ENCODE data around the gene CLEC11A.
A peak's percentile ranks its signal among the peaks of the same experiment; 100 is the strongest.

CLEC11A gene, protein sequence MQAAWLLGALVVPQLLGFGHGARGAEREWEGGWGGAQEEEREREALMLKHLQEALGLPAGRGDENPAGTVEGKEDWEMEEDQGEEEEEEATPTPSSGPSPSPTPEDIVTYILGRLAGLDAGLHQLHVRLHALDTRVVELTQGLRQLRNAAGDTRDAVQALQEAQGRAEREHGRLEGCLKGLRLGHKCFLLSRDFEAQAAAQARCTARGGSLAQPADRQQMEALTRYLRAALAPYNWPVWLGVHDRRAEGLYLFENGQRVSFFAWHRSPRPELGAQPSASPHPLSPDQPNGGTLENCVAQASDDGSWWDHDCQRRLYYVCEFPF

DNA sequence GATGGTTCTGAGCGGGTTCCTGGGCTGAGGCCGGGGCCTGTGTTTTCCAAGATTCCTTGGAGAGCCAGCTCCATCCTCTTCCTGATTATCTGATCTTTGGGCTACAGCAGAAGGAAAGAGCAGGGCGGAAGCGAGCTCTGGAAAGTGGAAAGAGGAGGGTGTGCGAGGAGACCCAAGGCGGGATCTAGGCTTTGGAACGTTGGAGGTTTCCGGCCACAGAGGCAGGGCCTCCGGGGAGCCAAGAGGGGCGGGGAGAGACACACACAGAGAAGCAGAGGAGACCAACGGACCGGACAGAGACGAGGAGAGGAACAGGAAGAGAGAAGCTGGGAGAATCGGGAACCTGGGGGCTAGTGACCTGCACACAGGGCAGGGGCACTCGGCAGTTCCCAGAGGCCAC is at the start of gene CLEC11A:
CLEC11A (plus strand) TSS at position 296 of the 400 bp plus-strand sequence. CDS start 162 bp downstream, outside the sequence.
- peak; percentile 64 for DNase-seq (ENCODE audit: low read depth)

DNA sequence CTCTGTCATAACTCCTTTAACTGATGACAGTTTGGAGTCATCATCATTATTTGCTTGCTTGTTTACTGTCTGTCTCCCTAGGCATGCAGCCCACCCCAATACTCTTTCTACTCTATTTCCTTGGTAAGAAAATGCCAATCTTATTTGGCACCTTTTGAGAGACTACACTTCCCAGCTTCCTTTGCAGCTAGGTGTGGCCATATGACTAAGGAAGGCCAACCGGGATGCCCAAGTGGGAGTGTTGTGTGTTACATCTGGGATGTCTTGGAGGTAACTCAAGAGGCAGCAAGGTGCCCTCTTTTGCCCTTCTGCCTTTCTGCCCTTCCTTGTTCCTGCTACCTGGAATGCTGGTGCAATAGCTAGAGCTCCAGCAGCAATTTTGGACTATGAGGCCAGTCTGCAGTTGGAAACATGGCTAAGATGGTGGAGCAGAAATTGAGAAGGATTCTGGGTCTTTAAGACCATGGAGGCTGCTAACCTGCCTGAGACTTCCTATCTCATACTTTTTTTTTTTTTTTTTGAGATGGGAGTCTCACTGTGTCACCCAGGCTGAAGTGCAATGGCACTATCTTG is 46.5 kb upstream of the CLEC11A start:
- no peak for DNase-seq (ENCODE audit: low read depth)

DNA sequence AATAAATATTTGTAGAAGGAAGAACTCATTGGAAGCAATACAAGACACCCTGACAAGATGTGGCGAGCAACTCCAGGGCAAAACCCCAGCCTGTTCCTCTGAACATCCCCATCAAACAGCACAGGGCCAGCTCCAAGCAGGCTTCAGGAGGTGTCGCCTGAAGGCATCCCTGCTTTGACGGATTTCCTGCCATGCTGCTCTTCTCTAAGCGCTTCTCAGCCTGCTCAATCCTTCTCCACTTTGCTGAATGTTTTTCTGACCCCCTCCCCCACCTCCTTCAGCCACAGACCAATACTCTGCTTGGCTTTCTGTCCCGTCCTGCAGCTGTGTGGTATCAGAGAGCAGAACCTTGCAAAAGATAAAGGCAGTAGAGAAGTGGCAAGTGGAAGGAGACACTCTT is 45.5 kb upstream of the CLEC11A start:
- DNase-seq (ENCODE audit: low read depth), result no peak

DNA sequence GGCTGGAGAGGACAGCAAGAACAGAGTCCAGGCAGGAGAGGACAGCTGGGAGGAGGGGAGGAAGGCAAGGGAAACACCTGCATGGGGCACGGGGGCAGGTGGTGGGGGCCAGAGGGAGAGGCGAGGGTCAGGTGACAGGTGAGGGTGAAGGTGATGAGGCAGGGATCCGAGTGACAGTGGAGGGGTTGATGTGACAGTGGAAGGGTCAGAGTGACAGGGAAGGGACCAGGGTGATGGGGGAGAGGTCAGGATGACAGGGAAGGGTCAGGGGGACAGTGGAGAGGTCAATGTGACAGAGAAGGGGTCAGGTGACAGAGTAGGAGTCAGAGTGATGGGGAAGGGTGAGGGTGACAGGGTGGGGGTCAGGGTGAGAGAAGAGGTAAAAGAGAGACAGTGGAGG is 44.8 kb upstream of the CLEC11A start:
- DNase-seq (ENCODE audit: low read depth), result no peak

DNA sequence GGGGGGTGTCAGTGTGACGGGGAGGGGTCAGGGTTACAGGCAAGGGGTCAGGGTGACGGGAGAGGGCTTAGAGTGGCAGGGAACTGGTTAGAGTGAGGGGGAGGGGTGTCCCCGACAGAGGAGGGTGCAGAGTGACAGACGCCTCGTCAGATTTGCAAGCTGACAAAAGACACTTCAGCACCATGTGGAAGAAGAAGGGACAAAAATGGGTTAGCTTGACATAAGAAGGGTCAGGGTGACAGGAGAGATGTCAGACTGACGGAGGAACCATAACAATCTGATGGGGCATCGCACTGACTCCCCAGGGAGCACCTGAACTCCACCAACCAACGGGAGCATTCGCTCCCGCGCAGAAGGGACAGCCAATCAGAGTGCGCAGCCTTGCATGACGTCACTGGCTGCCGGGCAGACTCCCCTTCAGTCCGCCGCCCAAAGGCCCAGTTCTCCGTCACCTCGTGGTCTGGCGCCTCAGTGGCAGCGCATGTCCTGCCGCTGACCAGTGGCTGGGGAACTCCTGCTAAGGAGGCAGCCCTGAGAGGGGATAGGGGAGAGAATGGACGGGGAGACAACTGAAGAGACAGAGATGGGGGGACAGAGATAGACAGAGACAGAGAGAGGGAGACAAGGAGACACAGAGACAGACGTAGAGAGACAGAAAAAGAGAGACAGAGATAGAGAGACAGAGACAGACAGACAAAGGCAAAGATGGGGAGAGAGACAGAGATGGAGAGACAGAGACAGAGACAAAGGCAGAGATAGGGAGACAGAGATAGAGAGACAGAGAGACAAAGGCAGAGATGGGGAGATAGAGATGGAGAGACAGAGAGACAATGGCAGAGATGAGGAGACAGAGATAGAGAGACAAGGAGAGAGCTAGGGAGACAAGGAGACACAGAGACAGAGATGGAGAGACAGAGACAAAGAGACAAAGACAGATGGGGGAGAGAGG is 43.7 kb upstream of the CLEC11A start:
- DNase-seq (ENCODE audit: low read depth), result peak; percentile 58

DNA sequence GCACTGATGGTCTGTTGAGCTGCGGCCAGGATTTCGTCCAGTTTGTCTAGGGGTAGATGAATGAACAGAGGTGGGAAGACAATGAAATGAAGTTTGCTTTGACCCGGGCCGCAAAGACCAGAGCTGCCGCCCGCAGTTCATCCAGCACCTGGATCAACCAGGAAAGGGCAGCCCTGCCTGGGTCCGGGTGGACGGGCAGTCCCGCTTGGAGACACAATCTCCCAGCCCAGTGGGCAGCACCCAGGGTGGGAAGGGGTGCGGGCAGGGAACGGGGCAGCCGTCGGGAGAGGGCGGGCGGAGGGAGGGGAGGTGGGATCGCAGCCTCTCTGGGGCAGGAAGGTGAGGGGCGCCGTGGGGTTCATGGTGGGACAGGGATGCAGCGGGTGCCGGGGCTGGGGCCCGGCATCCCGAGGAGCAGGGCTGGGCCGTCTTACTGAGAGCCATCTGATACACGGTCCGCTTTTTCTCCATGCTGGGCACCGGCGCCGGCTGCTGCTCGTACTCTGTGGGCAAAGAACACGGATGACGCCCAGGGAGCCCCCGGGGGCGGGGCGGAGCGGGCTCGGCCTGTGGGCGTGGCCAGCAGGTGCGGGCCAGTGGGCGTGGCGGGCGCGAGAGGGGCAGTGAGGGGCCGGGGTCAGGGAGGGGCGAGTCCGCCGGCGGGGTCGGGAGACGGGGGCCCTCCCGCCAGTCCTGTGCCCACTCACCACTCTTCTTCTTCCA is 36.7 kb upstream of the CLEC11A start:
- no peak for DNase-seq (ENCODE audit: low read depth)

DNA sequence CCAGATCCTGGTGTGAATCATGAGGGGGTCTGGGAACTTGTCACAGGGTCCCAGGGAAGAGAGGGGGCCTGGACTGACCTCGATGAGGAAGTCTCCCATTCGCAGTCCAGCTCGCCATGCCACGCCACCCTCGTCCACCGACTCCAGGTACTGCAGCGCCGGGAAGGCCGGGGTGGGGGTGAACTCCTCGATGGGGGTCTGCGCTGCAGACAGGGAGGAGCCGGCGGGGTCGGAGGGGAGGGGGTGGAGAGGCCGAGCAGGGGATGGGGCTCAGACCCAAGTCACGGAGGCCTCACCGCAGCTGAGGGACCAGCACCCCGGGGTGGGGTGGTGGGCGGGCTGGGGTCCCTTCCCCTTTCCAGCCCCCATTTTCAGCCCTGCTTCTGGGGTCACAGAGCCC is 34.4 kb upstream of the CLEC11A start:
- no peak for DNase-seq (ENCODE audit: low read depth)

DNA sequence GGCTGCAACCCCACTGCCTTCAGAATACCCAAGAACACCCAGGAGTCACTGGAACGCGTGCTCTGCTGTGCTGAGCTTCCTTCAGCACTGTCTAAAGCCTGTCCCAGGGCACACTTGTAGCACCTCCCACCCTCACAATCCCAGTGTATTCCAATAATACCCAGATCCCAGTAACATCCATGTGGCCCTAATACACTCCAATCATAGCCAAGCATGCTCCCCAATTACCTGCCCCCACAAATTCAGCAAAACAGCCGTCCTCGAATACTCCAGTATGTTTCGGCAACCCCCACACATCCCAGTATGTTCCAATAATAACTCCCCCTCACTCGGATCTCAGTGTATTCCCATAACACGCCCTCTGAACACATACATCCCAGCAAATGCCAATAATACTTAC is 32.7 kb upstream of the CLEC11A start:
- DNase-seq (ENCODE audit: low read depth), result no peak

DNA sequence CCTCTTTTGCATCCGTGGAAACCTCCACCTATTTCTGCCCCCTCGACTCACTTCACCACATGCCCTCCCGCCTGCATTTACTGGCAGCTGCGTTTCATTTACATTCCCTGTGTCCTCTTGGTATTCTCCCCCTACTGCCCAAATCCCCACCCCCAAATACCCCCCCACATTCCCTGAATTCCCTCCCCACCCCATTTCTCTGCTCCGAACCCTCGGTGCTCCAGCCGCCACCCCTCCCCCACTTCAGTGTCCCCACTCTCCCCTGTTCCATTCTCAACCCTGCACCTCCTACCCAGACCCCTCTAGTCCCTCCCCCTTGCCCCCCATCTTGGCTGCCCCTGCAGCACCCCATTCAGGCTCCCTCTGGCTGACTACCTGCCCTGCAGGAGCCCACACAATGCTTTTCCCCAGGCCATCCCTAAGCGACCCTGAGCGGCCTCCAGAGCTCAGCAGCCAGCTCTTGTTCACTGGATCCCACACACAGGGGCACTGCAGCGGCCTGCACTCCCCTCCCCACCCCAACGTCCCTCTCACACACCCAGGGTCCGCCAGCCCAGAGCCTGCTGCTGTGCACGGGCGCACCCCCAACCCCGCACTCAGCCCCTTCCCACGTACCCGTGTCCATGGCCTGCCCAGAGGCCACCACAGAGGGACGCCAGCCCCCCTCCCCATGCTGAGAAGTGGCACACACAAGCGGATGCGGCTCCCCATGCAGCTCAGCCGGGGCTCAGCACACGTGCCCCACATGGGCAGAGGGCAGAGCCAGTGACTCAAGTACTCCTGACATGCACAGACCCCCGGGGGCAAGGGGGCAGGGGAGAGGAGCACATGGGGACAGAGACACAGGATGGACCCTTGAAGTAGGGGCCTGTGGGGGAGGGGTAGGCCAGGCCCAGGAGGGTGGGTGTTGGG is 29.8 kb upstream of the CLEC11A start:
- no peak for DNase-seq (ENCODE audit: low read depth)

DNA sequence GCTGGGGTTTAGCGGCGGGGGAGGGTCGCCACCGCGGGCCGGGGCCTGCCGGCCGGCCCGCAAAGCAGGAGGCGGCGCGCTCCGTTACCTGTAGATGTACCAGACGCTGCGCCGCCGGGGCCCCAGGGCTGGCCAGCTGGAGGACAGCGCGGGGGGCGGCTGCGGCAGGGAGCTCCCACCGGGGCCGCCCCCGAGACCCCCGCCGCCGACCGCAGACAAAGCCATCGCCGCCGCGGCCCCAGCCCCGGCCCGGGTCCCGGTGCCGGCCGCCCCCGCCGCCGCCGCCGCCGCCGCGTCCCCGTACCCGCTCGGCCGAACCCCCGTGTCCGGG is 28.4 kb upstream of the CLEC11A start:
- no peak for DNase-seq (ENCODE audit: low read depth)

DNA sequence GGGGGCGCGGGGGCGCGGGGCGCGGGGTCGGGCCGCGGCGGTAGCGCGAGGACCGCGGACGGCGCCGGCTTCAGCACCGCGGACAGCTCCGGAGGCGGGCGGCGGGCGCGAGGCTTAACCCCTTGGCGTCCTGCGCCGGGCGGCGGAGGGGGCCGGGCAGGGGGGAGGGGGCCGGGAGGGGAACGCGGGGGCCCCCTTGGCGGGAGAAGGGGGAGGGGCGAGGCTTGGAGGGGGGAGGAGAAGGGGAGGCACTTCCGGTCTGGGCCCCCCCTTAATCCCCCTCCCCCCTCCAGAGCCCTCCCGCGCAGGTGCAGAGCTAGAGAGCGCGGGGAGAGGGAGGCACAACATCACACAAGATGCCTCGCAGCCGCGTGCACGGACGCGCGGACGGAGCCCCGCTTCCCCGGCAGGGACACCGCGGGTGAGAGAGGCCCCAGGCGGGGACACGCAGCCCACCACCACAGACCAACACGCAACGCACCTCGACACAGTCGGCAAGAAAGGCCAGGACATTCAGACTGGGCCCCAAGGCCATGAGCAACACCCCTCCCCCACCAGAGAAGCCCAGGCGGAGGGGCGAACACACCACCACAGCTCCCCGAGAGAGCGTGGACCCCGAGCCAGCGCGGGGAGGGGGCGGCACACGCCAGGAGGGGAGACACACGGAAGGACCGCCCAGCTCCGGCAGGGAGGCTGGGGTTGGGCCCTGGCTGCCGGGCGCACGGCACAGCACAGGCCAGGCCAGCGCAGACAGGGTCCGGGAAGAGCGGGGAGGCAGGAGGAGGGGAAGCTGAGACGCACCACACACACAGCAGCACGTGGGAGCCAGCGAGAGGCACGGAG is 27.7 kb upstream of the CLEC11A start:
- DNase-seq (ENCODE audit: low read depth), result no peak

DNA sequence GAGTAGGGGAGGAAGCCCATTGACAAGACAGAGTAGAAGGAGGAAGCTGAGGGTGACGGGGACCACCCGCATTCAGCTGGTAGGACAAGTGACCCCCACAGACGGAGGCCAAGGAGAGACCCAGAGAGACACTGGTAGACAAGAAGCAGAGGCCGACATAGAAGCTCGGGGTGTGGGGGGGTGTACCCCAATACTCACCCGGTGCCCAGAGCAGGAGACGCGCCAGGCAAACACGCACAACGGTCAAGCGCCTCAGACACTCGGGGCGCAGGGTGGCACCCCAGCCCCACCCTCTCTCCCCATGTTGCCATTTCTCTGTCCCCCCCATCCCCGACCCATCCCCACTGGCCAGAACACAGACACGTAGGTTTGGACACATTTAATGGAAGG is 27.1 kb upstream of the CLEC11A start:
- DNase-seq (ENCODE audit: low read depth), result no peak

DNA sequence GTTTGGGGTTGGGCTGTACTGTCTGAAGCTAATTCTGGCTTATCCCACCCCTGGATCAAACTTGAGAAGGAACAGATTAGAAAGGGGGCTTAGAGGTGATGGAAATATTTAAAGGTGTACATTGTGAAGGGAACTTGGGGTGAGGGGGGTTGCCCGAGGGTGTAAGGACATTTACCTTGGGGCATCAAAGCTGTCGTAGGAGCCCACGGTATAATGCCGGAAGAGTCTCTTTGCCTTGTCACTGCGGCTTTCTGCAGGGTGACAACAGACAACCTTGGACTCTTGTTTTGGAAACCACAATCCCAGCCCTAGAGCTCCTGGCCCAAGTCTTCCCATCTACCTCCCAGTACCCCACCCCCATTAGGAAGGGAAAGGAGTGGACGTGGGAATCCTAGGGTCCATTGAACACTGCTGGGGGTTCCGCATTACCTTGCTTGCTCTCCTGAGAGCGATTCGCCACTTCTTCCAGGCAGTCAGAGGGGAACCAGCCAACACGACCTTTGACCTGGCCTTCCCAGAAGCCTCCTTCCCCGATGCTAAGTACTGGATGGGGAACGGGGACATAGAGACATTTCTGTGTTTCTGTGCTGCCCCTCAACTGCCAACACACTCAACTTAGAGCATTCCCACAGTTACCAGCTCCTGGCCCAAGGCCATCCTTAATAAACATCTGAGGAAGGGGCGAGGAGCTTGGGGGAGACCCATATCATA is 25.6 kb upstream of the CLEC11A start:
- DNase-seq (ENCODE audit: low read depth), result no peak

DNA sequence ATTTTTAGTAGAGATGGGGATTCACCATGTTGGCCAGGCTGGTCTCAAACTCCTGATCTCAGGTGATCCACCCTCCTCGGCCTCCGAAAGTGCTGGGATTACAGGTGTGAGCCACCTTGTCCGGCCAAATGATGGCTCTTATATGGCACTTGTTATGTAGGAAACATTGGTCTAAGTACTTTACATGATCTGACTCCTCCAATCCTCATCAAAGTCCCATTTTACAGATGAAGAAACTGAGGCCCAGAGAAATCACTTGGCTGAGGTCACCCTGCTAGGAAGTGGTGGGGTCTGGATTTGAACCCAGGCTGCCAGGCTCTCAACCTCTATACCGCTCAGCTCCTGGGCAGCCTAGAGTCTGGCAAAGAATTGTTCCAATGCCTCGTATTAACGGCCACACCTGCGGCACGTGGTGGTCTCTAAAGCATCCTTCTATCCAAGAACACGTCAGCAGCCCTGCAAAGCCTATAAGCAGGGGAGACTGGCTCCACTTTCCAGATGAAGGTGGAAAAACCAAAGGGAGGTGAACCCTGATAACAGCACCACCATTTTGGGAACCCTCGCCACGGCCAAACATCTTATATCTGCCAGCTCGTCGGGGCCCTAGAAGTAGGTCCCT is 21.7 kb upstream of the CLEC11A start:
- no peak for DNase-seq (ENCODE audit: low read depth)

DNA sequence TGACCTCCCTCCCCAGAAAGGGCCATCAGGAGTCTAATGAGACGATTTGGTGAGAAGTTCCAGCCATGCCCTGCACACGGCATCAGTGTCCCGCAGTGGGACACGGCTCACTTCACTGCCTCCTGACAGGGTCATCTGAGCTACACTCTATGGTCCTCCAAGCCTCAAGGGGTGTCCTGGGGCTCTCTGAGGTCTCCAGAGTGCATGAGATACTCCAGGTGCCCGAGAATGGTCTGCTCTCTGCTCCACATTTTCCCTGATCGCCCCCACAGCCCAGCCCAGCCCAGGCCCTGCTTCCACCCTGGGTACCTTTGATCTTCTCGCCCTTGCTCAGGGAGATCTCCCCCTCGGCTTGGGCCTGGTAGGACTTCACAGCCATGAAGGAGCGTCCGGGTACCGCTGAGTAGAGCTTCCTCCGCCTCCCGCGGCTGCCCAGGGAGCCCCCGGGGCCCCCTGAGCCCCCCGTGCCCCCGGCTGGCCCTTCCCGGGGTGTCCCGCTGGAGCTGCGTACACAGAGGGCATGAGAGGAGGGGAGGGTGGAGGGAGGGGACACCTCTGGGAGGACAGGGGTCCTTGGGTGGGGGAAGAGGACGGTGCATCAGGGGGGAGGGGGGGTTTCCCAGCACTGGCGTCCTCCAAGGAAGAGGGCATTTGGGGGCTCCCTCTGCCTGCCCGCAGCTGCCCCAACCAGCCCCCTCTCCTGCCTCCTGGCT is 20.9 kb upstream of the CLEC11A start:
- no peak for DNase-seq (ENCODE audit: low read depth)

DNA sequence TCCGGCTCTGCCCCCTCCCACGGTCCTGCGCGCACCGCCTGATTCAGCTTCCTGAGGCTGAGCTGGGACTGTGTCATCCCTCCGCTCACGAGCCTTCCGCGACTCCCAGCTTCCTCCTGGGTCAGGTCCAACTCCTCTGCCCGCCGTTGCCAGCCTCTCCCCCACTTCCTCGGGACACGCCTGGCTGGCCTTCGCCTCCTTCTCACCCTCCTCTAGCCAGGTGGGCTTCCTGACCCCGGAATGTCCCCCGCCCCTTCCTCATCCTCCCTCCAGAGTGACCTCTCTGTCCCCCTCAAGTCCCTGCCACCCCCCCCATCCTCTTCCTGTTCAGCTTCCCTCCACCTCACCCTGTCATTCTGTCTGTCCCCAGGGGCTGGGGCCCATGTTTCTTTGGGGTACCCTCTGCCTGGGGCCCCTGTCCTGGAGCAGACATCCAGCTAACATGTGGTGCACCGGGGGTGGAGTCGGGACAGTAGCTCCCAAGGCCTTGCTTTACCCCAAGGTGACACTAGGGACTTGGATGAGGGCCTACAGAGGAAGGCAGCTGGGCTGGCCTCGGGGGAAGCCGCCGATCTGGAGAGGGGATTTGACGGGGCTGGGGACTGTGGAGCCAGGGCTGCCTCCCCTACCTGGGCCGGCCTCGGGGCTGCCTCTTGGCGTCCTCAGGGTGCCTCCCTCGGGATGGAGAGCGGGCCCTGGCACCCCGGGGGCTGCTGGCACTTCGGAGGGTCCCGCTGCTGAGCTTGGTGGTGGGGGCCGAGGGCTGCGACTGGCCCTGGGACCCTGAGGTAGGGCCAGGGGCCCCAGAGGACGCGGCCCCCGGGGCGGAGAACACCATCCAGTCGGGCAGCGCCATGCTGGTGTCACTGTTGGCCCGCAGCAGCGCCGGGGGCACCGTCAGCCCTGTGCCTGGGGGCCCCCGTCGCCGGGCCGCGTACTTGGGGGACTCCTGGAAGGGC is 20.0 kb upstream of the CLEC11A start:
- peak; percentile 61 for DNase-seq (ENCODE audit: low read depth)

Measured in HS-5 (cell line).